Stimulated activated CD4-positive, alpha-beta T cell treated with anti-CD3 and anti-CD28 coated beads, Interleukin-2, amount 100 ng/mL, for 4 hours (primary cell): ENCODE data around the gene TSPAN18.

Source experiments
- DNase-seq: peaks from one replicate; pipeline ENCODE4 v3.0.0-alpha.2; 2020; ENCODE audit warnings: low read depth

Gene TSPAN18

DNA sequence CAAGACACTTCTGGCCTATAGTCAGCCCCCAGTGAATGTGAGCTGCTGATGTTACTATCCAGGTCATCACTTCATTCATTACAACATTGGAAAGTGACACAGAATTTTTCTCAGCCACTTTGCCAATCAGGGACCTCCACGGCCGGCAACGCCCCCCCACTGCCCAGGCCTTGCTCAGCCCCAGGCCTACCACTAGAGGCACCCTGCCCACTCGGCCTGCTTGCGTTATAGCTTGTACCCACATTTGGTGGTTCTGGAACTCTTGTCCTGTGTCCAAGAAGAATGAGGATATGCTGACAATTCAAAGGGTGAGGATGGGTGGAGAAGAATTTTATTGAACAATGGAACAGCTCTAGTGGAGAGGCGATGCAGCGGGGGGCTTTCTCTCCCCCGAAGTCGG, 96.2 kb downstream of the TSPAN18 start:
- no peak for DNase-seq

- DNase-seq: no peak
Observed at GRCh38 chr11:44823868-44824267, 97.1 kb downstream of the TSPAN18 start.

DNA sequence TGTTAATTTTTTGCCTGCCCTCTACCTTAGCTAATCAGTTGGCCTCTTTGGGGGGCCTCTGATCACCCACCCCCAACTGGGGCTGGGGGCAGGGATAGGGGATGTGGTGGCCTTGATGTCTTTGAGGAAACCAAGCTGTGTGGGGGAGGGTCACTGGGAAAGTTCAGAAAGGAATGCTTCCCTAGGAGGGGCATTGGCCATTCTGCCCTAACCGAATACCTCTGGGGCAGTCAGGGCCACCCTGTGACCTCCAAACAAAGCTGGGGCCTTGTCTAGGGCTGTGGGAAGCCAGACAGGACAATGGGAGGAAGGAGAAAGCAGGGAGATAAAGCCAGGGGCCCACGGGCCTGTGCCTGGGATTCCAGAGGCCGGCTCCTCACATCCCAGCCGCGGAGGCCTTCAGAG, 97.5 kb downstream of the TSPAN18 start:
- no peak for DNase-seq

DNA sequence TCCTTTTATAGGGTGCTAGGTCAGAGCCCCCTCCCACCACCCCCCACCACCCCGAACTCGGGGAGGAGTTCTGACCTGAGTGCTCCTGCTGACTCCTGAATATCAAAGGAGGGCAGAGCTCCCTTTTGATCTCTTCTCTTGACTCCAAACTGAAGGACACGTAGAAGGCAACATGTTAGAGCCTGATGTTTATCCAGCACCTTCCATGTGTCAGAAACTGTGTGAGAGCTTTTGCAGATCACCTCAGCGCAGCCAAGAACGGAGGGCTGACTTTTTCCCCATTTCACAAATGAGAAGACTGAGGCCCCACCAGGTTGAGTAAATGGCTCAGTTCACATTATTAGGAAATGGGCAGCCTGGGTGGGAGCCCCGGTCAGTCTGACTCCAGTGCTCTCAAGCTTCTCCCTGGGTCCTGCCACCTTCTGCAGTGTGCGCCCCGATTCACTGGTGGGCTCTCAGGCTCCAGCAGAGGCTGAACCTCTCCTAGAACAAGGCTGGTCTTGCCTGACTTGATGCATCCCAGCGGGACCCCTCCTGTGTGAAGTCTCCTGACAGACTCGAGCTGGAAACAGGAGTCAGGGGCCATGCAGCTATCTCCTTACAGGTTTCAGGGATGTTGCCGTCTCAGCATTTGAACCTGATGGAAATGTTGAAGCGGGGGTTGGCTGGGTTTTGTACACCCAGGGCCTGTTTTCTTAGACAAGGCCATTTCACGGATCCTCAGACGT, 98.5 kb downstream of the TSPAN18 start:
- DNase-seq: no peak

DNA sequence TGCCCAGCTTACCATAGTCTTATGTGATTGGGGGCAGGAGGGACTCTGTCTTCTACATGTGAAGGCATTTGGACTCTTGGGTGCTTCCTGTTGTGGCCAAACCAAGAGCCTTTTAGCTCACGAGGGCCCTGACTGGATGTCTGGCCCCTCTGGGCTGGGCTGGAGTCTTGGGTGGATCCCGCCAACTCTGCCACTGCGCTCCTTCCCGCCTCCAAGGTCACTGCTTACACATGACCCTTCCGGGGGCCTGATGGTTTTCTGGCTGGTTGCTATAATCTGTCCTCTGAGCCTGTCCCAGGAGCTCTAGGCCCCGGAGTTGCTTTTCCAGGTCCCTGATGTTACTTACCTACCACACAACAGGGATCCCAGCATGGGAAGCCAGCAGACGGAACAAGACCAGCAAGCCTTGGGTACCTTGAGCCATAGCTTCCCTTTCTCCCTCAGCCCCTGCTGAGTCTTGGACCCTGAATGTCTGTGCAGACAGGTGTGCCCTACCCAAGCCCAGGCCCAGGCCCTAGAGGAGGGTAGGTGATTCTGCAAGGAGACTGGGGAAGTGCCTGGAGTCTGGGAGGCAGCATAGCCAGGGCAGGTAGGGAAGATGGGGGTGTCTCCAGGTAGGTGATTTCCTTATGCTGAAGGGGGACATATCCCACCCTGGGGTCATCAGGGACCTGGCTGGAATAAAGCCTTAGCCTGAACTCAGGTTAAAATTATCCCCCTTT, 100.3 kb downstream of the TSPAN18 start:
- no peak for DNase-seq

- DNase-seq: no peak
Observed at GRCh38 chr11:44828296-44828695, 101.5 kb downstream of the TSPAN18 start.

DNA sequence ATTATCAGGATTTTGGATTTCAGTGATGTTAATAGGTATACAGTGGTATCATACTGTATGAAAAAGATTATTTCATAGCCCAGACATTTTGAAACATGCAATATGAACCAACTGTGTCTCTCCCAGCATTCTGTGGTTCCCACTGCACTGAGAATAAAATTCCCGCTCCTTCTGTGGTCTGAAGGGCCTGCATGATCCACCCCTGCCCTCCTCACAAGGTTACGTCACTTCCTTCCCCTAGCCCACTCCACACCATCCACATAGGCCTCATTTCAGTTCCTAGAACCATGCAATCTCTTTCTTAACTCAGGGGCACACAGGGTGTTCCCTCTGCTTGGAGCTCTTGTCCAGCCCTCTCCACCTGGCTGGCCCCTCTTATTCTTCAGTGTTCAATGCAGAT, 103.1 kb downstream of the TSPAN18 start:
- no peak for DNase-seq

DNA sequence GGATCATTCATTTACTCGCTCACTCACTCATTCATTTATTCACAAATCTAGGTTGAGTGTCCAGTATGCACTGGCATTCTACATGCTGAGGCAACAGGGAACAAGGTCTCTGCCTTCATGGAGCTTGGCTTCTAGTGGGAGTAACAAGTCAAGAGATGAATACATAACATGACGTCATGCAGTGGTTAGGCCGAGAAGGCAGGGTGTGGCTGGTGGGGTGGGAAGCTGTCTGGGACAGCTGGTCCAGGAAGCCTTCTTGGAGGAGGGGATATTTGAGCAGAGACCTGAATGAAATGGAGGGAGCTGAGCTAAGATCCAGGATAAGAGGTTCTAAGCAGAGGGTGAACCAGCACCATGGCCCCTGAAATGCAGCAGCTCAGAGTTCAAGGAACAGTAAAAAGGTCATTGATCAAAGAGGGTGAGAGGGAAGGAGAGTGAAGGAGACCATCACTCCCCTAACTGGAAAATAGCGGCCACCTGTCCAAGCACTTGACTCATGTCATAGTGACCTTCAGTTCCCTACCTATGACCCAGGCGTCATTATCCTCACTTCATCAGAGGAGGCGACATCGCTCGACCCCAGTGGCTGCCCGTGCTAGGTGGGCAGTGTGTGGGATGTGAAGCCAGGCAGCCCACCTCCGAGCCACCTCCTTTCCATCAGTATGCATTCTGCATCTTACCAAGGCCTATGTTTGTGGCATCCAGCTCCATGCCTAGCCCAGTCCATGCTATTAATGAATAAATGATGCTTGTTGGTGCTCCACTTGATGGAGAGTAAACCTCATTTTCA, 105.0 kb downstream of the TSPAN18 start:
- no peak for DNase-seq

- DNase-seq: no peak
Observed at GRCh38 chr11:44832452-44832851, 105.7 kb downstream of the TSPAN18 start.

DNA sequence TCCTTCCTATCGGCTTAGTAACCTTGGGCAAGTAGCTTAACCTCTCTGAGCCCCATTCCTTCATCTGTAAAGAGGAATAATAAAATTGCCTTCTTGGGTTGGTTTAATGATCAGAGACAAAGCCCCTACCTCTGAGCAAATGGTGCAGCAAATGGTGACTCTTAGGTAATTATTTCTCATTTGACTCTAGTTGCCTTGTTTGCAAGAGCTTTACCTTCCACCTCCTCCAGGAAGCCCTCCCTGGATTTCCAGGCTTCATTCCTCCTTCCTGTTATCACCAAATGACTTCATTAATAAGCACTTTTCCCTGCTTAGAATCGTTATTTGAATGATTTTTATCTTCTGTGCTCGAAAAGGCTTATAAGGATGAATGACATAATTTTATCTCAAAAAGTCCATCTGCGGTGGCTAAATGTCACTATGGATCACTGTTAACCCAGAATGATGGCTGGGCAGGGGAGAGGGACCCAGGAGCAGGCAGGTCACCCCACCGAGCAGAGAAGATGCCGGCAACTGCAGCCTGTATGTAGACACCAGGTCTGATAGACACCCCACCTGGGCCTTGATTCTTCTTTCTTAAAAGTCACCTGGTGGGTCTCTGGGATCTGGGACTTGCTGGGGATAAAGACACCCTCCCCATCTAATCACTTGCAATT, 106.6 kb downstream of the TSPAN18 start:
- no peak for DNase-seq

- no peak for DNase-seq
Observed at GRCh38 chr11:44833877-44834452, 107.2 kb downstream of the TSPAN18 start.

- DNase-seq: no peak
Observed at GRCh38 chr11:44834846-44835245, 108.1 kb downstream of the TSPAN18 start.

DNA sequence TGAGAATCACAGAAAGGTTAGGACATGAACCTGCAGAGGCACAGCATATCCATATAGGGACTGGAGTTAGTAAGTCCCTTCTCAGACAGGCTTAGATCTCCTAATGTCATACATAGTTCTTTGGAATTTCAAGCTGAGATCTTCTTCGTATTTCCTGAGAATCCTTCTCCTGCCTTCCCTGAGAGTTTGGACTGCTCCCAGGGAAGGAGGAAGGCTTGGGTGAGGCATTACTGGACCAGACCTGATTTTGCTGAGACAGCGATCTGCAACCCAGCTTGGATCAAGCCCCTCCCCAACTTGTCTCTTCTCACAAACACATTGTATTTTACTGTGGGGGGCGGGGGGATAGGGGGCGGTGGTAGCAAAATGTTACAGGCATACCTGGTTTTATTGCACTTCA, 108.5 kb downstream of the TSPAN18 start:
- no peak for DNase-seq

DNA sequence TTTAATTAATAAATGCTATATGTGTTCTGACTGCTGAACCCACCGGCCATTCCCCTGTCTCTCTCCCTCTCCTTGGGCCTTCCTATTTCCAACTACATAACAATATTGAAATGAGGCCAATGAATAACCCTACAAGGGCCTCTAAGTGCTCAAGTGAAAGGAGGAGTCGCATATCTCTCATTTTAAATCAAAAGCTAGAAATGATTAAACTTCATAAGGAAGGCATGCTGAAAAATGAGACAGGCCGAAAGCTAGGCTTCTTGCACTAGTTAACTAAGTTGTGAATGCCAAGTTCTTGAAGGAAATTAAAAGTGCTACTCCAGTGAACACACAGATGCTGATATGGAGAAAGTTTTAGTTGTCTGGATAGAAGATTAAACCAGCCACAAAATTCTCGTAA, 109.2 kb downstream of the TSPAN18 start:
- no peak for DNase-seq

DNA sequence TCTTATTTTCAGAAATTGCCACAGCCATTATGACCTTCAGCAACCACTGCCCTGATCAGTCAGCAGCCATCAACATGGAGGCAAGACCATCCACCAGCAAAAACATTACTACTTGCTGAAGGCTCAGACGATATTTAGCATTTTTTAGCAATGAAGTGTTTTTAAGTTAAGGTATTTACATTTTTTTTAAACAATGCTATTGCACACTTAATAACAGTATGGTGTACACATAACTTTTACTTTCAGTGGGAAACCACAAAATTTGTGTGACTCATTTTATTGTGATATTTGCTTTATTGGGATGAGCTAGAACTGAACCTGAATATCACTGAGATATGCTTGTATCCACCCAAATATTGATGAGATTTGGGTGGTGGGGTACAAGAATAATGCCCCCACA, 110.9 kb downstream of the TSPAN18 start:
- no peak for DNase-seq

- no peak for DNase-seq
Observed at GRCh38 chr11:44839458-44840084, 112.8 kb downstream of the TSPAN18 start.

DNA sequence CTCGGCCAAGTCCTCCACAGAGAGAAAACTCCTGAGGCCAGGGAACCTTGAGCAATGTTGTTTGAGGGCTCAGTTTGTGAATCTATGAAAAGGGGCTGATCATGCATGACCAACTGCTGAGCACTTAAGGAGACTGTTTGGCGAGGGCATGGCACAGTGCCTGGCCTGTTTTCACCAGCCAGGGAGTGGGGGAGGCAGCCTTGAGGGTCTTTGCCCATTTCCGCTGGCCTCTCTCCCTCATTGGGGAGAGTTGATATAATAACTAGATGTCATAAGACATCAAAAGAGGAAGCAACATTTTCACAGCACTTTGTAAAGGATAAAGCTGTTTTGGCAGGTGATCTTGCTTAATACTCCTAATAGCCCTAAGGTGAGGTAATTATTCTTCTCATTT, 113.3 kb downstream of the TSPAN18 start:
- no peak for DNase-seq

GRCh38 chr11:44840521-44841251, 113.9 kb downstream of the TSPAN18 start:
- DNase-seq: no peak

DNA sequence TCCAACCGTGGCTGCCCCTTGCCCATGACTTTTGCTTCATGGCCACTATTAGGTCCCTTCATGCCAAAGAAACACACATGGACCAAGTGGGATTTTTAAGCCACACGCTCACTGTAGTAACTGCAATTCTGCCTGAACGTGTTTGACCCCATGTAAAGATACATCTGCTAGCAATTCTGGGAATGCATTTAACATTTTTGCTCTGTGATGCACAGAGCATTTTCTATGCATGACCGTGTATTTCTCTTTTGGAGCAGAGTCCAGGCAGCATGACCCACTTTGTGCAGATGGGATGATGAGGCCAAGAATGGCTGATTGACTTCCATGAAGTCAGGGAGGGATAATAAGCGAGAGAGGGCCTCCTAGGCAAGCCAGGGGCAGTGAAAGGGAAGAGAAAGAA, 115.5 kb downstream of the TSPAN18 start:
- DNase-seq: no peak

- no peak for DNase-seq
Observed at GRCh38 chr11:44846852-44847251, 120.1 kb downstream of the TSPAN18 start.

DNA sequence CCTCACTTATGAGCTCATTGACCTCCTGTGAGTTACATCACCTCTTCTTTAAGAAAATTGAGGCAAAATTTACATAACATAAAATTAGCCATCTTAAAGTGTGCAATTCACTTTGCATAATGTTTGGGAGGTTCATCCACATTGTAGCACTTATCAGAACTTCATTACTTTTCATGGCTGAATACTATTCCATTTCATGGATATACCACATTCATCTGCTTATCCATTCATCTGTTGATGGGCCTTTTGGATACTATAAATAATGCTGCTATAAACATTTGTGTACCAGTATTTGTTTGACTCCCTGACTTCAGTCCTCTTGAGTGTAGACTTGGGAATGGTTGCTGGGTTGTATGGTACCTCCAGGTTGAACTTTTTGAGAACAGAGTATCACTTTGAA, 120.6 kb downstream of the TSPAN18 start:
- no peak for DNase-seq
